ENCODE results near the gene MED8.
A peak's percentile ranks its signal among the peaks of the same experiment; 100 is the strongest.
"Not testable (repeated sequence)": the region's sequence is repeated elsewhere in the genome, so short reads cannot be mapped to it uniquely, and the experiment has no call there.

MED8 gene

DNA sequence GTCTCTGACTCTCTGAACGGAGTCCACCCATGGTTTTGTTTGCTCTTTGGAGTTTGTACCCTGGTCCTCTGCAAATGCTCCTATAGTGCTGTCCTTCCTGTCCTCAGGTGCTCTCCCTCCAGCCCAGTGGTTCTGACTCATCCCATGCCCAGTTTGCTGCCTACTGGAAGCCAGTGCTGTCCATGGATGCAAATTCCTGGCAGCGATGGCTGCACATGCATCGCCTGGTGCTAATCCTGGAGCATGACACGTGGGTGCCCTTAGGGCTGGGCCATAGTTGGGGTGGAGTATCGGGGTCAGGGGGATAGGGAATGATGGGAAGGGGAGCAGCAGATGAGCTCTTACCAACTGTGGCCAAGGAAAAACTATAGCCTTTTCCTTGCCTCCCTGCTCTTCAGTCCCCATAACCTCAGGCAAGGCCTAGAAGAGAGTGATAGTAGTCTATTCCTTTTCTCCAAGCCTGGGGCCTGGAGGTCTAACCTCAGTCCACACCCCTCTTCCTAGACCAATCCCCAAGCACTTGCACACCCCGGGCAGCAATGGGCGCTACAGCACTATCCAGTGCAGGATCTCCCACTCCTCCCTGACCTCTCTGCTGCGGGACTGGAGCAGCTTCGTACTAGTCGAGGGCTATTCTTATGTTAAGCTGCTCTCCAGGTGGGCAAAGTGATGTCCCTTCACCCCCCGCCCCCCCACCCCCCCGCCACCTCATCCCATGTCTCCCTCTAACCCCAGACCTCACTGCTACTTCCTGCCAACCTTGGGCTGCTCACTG, 32.6 kb upstream of the MED8 start:
- no peak for DNase-seq

DNA sequence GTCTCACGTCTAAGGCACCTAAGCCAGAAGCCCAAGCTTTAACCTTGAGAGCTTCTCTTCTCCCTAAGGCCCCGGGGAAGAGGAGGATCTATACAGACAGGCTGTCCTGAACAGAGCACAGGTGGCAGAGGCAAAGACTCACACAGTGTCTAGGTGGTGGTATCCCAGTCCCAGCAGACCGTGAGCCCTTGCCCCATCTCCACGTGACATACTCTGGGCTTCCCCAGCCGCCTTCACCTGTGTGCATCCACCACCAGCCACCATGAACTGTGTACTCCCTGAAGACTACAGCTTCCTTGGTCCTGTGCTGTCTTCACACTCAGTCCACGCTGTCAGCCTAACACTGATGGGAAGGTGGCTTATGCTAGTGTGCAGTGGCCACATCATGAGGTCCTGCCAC, 31.8 kb upstream of the MED8 start:
- no peak for DNase-seq

DNA sequence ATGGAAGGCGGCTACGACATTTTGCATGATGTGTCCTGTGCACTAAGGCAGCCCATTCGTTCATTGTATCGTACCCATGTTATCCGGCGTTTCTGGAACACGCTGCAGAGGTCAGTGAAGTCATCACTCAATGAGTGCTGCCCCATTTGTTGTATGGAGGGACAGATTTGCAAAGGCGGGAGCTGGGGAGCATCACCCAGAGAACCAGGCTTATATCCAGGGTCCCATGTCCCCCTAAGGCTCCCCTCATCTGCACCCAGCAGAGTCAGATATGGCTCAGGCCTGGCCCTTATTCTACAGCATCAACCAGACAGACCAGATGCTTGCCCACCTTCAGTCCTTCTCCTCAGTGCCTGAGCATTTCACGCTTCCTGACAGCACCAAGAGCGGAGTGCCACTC, 31.3 kb upstream of the MED8 start:
- DNase-seq = no peak

DNA sequence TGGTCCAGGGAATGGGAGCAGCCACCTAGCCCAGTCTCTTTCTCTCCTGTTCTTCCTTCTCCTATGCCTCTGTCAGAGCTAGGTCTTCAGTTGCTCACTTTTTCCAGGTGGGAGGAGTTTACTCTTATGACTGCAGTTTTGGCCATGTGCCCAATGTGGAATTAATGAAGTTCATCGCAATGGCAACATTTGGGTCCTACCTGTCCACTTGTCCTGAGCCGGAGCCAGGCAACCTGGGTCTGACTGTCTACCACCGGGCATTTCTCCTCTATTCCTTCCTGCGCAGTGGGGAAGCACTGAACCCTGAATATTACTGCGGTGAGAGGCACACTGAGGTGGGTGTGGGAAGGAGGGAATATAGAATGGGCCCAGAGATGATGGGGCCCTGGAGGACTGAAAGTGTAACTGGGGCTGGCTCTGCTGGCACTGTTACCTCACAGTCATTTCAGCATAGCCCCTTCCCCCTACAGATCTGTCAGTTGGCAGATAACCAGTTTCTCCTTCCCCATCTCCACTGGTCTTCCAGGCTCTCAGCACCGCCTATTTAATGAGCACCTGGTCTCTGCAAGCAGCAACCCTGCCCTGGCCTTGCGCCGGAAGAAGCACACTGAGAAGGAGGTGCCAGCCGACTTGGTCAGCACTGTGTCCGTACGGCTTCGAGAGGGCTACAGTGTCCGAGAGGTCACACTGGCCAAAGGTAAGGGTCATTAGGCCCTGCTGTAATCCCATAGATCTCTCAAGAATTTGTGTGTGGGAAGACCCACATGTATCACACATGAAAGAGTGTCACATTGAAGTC, 30.2 kb upstream of the MED8 start:
- no peak for DNase-seq

DNA sequence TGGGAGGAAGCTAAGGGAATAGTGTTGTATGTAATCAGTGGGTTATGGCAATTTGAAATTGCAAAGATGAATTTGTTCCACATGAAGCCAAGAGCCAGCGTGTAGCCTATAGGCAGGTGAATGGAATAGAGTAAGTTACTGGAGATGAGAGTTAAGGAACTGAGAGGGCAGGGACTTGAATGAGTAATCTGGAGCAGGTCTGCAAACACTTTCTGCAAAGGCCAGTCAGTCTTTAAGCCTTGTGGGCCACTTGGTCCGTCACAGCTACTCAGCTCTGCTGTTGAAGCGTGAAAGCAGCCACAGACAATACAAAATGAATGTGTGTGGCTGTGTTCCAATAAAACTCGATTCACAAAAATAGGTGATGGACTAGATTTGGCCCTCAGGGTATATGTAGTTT, 29.3 kb upstream of the MED8 start:
- DNase-seq = no peak

DNA sequence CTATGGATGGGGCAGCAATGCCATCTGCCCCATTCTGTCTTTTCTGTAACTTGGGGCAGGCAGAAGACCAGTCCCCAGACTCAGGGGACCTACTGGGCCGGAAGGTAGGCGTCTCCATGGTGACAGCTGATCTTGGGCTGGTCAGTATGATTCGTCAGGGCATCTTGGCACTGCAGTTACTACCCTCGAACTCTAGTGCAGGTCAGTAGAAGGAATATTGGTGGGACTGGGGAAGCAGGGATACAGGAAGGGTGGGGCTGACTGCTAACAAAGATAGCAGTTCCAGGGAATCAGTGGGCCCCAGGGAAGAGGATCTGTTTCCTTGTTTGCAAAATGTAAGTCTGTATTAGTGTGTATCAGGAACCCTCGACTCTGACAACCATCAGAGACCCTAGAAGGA, 26.3 kb upstream of the MED8 start:
- DNase-seq = no peak

DNA sequence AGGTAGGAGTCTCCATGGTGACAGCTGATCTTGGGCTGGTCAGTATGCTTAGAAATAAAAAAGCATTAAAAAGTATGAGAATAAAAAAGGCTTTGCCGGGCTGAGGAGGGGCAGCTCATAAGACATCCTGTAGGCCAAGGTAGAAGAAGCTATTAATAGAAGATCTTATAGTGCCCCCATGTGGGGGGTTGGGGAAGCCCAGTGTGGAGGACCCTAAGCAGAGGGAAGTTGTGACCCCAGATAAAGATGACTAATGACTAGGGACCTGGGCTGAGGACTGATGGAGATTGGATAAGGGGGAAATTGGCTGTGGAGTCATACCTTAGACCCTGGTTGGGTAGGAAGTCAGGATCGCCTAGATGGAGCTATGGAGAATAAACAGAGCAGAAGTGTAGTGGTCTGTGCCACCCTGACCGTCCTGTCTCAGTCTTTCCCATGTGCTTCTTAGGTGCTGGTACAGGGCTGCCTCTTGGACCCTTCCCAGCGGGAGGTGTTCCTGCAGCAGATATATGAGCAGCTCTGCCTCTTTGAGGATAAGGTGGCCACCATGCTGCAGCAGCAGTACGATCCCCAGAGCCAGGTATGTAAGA, 25.1 kb upstream of the MED8 start:
- DNase-seq = peak; percentile 53 to 66

DNA sequence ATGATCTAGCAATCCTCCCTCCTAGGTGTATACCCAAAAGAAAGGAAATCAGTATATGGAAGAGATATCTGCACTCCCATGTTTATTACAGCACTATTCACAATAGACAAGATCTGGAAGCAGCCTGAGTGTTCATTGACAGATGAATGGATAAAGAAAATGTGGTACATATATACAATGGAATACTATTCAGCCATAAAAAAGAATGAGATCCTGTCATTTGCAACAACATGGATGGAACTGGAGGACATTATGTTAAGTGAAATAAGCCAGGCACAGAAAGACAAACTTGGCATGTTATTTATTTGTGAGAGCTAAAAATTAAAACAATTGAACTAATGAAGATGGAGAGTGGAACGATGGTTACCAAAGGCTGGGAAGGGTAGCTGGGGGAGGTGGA, 23.8 kb upstream of the MED8 start:
- not testable (repeated sequence) for DNase-seq

DNA sequence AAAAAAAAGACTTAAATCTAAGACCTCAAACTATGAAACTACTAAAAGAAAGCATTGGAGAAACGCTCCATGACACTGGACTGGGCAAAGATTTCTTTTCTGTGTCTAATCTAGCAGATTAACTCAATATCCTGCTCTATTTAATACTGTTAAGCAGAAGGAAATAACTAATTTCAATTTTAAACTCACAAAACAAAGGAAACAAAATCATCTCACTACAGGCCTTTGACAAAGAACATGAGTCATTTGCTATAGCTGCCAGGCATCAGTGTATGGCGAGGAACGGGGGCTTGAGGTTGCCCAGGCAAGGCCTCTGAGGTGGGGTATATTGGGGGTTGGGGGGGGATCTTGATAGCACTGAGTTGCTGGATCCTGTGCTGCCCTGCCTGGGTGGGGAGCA, 21.0 kb upstream of the MED8 start:
- no peak for DNase-seq

DNA sequence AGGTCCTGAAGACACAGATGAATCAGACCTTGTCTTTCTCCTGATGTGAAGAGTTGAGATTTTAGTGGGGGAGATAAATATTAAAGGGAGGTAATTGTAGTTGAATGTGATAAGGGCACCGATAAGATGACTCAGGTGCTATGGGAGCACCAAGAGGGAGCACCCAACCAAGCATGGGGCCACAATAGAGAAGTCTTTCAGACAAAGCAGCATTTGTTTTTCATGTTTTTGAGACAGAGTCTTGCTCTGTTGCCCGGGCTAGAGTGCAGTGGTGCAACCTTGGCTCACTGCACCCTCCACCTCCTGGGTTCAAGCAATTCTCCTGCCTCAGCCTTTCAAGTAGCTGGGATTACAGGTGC, 16.3 kb upstream of the MED8 start:
- DNase-seq = no peak

DNA sequence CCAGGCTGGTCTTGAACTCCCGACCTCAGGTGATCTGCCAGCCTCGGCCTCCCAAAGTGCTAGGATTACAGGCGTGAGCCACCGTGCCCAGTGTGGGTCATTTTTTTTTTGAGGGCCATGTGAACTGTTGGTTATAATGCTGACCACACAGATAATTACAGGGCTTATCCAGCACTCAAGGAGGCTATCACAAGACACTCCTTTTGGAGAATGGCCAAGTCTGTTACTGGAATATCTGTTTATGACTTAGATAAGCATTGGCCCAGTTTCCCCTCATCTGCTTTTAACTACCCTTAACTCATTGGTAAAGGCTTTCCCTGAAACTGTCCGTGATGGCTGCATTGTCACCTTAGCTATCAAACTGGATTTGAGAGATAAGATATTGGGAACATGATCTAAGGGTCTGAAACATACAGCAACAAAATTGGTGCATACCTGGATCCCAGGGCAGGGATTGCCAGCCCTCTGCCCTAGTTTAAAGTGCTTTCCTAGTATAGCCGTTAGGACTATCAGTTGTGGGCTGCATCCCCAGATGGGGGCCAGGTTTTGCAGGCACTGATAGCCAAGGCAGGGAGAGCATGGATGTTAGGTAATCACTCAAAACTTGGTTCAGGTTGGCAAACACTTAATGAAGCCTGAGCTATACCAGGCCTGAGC, 15.7 kb upstream of the MED8 start:
- no peak for DNase-seq

DNA sequence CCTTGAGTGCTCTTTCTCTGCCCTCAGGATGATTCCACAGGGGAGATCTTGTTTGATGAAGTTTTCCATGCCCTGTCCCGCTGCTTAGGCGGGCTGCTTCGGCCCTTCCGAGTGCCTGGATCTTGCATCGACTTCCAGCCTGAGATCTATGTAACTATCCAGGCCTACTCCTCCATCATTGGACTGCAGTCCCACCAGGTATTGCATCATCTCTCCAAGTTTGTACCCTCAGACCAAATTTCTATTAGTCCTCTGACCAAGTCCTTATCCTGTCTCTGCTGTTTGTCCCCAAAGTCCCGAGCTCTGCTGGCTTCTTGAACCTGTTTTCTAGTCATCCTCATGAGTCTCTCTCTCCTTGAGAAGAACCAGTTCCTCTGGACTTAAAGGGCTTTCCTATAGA, 14.8 kb upstream of the MED8 start:
- DNase-seq = no peak

DNA sequence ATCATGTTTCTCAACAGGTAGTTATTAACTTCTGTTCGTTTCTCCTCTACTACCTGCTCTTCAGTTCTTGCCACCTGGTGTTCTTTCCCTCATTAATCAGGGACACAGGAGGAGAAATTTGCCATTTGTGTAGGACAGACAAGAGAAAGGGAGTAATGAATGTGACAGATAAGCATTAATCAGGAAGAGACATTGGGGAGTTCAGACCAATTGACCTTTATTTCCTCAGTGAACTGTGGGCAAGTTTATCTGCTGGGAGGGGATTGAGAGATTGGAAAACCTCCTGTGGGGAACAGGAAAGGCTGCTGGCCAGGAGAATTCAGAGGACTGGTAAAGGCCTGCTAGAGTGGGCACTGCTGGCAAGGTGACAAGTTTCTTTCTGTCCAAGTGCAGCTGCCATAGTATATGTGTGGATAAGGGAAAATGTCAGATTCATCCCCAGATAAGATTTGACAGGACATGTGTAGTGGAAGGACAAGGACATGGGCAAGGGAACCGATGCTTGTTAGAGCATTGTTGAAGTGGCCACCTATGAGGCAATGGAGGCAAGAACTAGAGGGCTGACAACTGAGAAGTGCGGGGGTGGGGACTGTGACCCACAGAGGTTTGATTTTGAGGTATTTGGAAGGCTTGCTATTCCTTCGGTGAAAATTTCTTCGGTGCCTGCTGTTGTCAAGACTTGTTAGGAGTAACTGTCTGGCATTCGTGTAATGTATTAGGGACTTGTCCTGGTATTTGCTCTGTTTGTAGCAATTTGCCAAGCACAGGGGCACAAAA, 12.7 kb upstream of the MED8 start:
- DNase-seq = no peak

DNA sequence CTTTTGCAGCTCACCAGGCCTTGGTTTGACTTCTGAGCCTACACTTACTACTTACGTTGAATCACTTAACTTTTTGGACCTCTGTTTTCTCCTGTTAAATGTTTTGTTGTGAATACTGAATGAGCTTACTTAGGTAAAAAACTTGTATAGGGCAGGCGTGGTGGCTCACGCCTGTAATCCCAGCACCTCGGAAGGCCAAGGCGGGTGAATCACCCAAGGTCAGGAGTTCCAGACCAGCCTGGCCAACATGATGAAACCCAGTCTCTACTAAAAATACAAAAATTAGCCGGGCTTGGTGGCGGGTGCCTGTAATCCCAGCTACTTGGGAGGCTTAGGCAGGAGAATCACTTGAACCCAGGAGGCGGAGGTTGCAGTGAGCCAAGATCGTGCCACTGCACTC, 10.8 kb upstream of the MED8 start:
- DNase-seq = not testable (repeated sequence)

DNA sequence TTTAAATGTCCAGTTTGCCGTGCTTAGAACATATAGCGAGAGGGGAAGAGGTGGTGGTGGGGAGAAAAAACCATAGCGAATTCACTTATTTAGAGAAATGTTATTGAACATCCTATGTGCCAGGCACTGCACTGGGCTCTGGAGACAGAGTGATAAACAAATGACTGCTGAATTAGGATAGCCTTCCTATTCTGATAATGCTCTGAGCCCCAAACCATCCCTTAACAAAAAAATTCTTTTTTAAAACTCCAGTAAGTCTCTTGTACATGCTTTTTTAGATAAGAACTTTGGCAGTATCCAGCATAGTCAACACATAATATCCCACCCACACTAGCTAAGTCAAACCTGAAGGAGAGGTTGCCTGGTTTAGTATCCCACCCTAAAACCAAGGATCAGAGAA, 8.6 kb upstream of the MED8 start:
- no peak for DNase-seq

DNA sequence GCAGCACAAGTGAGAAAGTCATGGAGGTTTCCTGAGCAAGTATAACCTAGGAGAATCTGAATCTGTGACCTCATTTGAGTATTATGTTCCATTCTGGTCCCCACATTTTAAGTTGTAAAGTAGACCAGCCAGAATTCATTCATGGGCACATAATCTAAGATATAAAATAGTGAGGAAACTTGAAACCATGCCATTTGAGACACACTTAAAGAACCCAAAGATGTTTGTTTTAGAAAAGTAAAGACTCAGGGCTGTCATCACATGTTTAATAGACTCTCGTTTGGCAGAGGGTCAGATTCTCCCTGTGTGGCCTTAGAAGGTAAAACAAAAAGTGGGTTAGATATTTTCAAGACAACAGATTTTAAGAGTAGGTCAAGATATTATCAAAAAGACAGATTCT, 6.5 kb upstream of the MED8 start:
- no peak for DNase-seq

DNA sequence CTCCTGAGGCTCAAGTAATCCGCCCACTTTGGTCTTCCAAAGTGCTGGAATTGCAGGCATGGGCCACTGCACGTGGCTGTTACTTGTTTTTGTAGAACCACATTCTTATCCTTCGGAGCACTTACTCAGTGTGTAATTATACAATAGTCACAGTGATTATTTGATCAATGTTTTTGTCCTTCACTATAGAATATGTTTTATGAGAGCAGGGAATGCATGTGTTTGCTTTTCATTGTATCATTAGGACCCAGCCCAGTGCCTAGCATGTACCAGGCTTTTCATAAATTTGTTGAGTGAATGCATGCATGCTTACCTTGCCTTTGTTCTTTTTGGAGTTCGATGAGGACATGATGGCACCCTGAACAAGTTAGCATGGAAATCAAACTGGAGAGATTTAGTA, 5.9 kb upstream of the MED8 start:
- no peak for DNase-seq

DNA sequence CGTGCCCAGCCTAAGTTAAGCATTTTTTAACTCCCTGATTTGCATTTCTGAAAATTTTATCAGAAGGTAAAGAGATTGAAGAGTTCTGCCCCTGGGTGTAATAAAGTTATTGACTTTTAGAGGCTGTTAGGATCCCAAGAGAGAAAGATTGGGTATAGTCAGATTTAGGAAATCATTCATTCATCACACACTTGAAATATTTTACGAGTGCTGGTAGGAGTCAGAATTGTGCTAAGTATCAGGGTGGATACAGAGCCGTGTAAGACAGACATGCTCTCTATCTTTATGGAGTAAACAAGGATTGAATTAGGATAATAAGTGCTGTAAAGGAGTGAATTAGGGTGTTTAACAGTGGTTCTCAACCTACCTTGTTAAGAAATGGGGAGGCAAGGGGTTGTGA, 3.1 kb upstream of the MED8 start:
- no peak for DNase-seq

DNA sequence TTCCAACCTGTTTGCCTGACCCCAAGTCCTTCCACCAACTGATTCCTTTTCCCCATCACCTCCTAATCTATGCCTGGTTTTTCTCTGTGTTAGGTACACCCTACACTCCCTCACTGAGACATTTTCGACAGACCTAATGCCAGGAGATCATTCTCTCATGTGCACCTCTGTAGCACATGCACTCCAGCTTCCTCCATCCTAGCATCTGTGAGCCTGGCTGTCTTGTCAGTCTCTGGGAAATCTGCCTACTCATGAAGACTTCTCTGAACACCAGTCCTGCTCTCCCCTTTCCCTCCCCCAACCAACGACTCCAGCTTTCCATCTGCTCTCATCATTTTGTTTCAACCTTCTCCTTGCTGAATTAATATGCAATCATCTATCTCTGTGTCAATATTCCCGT, 987 bp downstream of the MED8 start:
- DNase-seq = no peak

DNA sequence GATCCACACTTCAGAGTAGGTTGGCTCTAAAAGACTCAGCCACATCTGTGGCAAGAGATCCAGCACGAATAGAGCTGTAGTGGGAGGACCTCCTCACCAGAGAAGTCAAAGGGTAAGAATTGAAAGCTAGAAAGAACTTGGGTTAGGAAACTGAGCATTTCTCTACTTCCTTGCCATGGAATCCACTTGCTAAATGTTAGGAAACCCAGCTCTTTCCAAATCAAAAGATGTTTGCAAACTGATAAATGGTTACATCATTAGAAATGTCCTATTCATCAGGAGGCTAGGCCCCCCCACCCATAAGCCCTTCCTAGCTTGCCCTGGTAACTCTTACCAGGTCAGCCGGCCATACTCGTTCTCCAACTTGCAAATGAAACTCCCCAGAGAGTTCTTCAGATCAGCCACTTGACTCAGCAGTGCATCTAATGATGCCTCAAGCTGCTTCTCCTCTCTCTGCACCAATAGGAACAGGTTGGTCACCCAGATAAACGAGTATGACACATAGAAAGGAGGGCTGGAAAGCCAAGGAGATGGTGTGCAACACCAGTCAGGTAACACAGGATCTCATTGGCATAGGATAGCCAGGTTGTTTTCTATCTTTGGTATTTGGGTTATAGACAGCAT, 1.5 kb downstream of the MED8 start:
- DNase-seq = no peak

DNA sequence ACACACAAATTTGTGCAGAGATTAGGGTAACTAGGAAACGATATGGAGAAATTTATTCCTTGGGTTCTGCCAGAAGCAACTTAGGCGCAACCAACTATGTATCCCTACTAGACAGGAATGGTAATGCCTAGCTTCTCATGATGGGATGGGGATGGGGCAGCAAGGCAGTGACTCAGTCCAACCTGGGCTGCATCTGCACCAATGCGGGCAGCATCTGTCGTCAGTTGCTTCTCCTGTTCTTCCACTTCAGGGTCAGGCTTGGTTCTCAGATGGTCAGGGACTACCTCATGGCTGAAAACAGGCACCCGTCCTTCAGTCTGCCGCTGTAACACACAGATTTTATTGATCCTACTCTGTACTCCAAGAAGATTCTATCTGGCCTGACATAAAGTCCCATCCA, 2.9 kb downstream of the MED8 start:
- DNase-seq = no peak

DNA sequence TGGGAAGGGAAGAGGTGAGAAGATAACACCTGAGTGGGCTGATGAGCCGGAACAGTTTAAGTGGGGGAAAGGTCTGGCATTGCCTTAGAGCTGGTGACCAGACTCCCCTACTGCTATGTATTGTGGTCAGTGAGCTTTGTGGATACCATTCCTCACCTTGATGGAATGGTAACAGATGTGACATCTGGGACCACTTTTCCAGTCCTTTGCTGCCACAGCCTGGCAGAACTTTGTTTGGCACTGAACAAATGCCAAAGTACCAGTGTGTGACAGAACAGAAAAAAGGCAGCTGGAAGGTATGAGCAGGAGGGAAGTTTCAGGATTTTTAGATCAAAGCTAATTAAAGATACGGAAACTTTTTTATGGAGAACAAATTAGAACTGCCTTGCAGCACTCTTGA, 6.2 kb downstream of the MED8 start:
- DNase-seq = no peak
